ENCODE results near the gene C11orf16.

The C11orf16 gene

DNA sequence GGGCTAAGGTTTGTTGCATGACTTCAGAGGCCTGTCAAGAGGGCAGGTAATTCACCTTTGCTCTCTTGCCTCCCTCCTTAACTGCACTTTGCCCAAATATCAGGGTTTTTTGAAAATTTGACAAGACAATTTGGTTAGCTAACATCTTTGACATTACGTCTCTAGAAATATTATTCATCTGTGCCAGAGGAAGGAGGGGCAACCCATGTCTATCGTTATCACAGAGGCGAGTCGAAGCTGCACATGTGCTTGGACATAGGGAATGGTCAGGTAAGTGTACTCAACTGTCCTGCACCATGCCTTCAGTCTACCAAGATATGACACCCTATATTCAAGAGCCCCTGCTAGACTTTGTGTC, 18.1 kb downstream of the C11orf16 start:
- TF ChIP-seq, protein P1, sequence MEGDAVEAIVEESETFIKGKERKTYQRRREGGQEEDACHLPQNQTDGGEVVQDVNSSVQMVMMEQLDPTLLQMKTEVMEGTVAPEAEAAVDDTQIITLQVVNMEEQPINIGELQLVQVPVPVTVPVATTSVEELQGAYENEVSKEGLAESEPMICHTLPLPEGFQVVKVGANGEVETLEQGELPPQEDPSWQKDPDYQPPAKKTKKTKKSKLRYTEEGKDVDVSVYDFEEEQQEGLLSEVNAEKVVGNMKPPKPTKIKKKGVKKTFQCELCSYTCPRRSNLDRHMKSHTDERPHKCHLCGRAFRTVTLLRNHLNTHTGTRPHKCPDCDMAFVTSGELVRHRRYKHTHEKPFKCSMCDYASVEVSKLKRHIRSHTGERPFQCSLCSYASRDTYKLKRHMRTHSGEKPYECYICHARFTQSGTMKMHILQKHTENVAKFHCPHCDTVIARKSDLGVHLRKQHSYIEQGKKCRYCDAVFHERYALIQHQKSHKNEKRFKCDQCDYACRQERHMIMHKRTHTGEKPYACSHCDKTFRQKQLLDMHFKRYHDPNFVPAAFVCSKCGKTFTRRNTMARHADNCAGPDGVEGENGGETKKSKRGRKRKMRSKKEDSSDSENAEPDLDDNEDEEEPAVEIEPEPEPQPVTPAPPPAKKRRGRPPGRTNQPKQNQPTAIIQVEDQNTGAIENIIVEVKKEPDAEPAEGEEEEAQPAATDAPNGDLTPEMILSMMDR (IDR thresholded peaks at IDR 0.05) = no peak

DNA sequence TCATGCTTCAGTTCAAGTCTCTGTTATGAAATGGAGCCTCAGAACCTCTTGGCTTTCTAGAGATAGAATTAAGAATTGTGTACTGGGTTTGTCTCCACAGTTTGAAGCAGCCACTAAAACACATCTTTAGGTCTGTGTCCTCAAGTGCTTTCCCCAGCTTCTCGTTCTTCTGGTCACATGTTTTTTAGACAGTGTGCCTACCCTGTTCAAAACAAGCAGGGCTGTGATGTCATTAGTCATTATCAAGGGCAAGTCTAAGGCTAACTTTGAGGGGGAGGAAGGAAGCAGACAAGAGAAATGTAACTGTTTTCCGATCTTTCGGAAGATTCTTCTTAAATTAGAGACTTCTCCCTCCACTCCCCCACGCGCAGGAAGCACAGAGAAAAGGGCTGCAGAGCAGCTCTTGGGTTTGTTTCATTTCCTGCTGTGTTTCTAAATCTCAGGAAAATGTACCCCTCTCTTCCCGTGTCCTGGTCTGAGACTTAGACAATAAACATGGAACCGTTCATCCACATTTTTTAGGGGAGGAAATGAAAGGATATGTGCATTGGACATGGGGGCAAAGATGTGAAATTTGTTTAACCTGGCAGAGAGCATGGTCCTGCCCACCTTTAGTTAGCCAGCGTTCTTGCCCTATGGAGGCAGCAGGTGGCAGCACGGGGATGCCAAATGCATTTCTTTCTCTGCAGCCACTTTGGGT, 18.6 kb downstream of the C11orf16 start:
- TF ChIP-seq, protein P1 (IDR thresholded peaks at IDR 0.05) = peak; percentile 75

DNA sequence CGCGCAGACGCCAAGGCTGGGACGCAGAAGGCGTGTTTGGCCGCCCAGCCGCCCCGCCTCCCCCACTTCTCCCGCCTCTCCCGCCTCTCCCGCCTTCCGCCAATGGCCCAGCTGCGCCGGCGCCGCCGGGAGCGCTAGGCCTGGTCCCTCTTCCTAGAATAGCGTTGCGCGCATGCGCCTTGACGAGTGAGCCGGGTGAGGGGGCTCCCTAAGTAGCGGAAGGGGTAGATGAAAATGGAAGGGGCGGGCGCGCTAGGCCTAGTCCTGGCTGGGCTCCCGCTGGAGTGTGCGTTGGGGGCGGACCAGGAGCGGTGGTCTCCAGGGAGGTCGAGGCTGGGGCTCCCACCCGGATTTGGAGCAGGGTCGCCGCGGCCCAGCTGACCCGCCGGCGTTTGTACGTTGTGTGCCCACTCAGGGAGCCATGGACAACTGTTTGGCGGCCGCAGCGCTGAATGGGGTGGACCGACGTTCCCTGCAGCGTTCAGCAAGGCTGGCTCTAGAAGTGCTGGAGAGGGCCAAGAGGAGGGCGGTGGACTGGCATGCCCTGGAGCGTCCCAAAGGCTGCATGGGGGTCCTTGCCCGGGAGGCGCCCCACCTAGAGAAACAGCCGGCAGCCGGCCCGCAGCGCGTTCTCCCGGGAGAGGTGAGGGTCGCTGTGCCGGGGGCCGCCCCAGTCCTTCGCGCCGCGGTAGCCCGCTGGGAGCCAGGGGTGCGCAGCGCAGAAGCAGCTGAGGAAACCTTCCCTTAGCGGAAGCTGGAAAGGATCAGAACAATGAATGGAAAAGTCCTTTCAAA, 21.5 kb downstream of the C11orf16 start, which contains the start of gene AKIP1:
Gene AKIP1 (plus strand): TSS at position 161 of the 795 bp plus-strand sequence. CDS start 261 bp downstream, at position 422.
- TF ChIP-seq, protein P1 (IDR thresholded peaks at IDR 0.05) = no peak

DNA sequence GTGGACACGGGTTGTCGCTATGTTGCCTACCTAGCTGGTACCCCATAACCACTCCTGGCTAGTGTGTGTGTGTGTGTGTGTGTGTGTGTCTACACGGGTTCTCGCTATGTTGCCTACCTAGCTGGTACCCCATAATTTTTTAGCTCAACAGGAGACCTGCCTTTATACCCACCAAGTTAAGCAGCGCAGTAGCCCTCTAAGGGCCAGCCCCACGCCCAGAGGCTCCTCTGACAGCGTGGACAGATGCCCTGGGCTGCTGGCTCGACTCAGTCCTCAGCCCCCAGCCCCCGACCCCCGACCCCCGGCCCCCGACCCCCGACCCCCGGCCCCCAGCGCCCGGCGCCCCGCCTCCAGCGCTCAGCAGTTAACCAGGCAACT, 22.1 kb downstream of the C11orf16 start:
- TF ChIP-seq, protein P1 (IDR thresholded peaks at IDR 0.05) = no peak

DNA sequence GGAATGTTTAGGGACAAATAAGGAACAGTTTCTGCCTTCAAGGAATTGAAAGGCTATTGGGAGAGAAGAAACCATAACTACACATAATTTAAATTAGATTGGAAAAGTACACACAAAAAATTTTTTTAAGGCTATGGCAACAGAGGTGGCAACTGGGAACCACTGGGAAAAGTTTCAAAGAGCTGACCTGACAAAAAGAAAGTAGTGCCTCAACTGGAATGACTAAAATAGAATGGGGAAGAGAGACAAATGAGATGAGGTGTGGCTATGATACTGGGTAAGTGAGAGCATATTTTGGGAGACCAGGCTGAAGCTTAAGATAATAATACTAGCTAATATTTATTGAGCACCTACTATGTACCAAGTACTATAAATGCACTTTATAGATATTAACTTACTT, 24.6 kb downstream of the C11orf16 start:
- TF ChIP-seq, protein P1 (IDR thresholded peaks at IDR 0.05) = no peak

DNA sequence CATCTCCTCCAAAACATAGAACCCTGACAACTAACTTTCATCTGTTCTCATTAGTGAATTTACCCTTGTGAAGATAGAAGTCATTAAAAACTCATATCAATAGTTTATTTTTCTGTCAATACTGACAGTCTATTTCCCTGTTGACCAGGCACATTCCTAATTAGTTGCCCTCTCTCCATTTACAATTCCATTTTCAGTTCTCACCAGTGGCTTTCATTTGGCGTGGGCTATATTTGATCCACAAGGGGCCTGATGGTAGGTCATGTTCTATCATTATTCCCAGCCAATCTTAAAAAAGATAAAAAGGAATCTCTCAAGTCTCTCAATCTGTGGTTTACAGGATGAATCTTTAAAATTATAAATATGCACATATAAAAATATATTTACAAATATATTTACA, 25.6 kb downstream of the C11orf16 start:
- TF ChIP-seq, protein P1 (IDR thresholded peaks at IDR 0.05) = no peak

DNA sequence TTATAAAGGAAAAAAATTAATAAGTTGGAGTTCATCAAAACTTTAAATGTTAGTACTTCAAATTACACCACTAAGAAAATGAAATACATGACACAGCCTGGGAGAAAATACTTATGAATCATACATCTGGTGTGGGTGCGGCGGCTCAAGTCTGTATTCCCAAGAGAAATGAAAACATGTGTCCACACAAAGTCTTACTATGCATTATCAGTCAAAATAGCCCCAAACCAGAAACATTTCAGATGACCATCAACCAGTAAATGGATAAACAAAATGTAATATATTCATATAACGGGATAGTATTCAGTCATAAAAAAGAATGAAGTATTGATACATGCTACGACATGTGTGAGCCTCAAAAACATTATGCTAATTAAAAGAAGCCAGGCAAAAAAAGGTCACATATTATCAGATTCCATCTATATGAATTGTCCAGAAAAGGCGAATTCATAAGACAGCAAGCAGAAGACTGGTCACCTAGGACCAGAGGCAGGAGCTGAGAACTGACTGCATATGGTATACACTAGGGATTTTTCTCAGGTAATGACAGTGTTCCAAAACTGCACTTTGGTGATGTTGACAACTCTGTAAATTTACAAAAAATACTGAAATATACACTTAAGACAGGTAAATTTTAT, 27.1 kb downstream of the C11orf16 start:
- TF ChIP-seq, protein P1 (IDR thresholded peaks at IDR 0.05) = no peak

Measured in LNCAP (cell line).